ENCODE data around the gene MAZ.
"Not testable (repeated sequence)": the region's sequence is repeated elsewhere in the genome, so short reads cannot be mapped to it uniquely, and the experiment has no call there.

Gene MAZ

DNA sequence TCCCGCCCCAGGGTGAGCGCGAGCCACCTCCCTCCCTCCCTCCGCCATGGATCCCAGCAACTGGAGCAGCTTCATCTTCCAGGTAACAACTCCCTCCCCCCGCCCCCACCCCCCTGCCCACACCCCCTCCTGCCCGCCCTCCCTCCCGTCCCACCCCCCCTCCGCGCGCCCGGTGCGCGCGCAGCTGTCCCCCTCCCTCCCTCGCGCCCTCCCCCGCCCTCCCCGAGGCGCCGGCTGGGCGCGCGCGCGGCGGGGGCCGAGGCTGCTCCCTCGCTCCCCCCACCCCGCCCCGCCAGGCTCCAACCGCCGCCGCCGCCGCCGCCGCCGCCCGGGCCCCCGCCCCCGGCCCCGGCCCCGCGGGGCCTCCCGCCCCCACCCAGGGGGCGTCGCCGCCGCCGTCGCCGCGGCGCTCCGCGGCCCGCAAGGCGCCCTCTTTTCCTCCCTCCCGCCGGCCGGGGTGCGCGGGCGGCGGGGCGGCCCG is at the start of gene MAZ:
MAZ (plus strand) TSS at position 431 of the 481 bp plus-strand sequence. CDS start 173 bp downstream, outside the sequence.
- DNase-seq (ENCODE audit: low read depth in 2 of 2) = no peak

DNA sequence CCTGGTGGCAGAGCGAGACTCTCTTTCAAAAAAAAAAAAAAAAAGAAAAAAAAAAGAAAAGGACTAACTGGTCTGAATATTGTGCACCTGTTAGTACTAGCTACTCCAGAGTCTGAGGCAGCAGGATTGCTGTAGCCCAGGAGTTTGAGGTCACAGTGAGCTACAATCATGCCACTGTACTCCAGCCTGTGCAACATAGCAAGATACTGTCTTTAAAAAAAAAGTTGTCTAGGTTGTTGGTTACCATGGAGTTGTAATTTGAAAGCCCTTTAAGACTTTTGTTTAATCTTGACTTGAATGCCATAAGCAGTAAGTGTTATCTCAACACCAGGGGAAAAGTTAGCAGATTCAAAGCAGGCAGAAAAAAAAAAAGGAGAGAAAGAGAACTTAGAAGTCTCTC is 49.7 kb upstream of the MAZ start:
- no peak for DNase-seq (ENCODE audit: low read depth in 2 of 2)

DNA sequence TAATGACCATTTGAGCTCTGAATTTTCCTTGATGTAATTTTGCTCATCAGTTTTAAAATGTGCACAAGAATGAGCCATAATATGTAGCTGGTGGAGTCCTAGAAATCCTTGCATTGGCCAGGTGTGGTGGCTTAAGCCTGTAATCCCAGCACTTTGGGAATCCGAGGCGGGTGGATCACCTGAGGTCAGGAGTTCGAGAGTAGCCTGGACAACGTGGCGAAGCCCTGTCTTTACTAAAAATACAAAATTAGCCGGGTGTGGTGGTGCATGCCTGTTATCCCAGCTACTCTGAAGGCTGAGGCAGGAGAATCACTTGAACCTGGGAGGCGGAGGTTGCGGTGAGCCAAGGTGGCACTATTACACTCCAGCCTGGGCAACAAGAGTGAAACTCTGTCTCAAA is 49.2 kb upstream of the MAZ start:
- not testable (repeated sequence) for DNase-seq (ENCODE audit: low read depth in 2 of 2)

DNA sequence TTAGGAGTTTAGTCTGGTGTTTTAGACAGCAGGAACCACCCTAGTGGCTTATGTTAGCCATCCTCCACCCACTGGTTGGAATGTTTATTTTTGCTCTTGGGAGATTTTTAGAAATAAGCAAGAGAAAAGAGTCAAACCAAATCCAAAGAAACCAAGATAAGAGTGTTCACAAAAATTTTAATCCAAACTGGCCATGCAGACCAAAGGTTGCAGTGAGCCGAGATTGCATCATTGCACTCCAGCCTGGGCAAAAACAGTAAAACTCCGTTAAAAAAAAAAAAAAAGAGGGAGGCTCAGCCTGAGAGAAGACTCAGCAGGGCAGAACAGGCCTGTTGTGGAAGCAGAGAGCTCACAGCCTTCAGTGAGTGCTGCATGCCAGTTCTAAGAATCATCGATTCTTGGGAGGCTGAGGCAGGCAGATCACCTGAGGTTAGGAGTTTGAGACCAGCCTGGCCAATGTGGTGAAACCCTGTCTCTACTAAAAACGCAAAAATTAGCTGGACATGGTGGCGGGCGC is 48.3 kb upstream of the MAZ start:
- no peak for DNase-seq (ENCODE audit: low read depth in 2 of 2)

DNA sequence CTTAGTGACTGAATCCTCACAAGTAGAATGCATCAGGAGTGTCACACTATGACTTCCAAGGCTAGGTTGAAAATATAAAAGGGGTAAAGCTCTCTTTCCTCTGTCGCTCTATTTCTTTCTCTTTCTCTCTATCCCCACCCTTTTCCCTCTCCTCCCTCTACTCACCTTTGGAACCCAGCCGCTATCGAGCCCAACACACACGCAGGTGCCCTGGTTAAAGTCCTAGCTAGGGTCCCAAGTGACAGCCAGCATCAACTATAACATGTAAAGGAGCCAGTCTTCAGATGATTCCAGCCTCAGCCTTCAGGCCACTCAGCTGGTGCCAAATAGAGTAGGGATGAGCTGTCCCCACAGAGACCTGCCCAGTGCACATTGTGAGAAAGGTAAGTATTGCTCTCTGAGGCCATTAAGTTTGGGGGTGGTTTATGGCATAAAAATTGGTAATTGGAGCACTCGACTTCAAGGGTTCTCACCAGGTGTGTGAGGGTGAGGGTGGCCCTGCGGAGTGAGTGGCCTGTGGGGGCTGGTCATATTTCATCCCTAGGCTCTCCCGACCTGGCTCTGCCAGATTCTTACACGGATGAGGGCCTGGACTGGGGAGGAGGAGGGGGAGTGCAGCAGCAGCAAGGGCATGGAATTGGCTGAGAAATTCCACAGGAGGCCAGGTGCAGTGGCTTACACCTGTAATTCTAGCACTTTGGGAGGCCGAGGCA is 45.6 kb upstream of the MAZ start:
- no peak for DNase-seq (ENCODE audit: low read depth in 2 of 2)

DNA sequence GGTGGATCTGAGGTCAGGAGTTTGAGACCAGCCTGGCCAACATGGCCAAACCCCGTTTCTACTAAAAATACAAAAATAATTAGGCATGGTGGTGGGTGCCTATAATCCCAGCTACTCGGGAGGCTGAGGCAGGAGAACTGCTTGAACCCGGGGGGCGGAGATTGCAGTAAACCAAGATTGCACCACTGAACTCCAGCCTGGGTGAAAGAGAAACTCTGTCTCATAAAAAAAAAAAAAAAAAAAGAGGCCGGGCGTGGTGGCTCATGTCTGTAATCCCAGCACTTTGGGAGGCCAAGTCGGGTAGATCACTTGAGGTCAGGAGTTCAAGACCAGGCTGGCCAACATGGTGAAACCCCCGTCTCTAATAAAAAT is 45.1 kb upstream of the MAZ start:
- not testable (repeated sequence) for DNase-seq (ENCODE audit: low read depth in 2 of 2)

GRCh38 chr16:29761882-29762281 is 44.4 kb upstream of the MAZ start:
- no peak for DNase-seq (ENCODE audit: low read depth in 2 of 2)

DNA sequence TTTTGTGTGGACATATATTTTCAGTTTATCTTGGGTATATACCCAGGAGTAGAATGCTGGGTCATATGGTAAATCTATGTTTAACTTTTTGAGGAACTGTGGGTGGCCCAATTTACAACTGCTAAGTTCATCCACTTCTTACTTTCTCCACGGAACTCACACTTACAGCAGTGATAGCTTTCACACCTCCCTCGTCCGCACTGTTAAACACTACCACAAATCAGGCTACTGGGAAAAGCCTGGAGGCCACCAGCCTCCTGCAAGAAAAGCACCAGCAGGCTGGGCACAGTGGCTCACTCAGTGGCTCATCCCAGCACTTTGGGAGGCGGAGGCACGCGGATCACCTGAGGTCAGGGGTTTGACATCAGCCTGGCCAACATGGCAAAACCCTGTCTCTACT is 43.0 kb upstream of the MAZ start:
- no peak for DNase-seq (ENCODE audit: low read depth in 2 of 2)

- no peak for DNase-seq (ENCODE audit: low read depth in 2 of 2)
These were observed 40.9 kb upstream of the MAZ start for GRCh38 chr16:29765167-29766032.

- no peak for DNase-seq (ENCODE audit: low read depth in 2 of 2)
These were observed 39.8 kb upstream of the MAZ start for GRCh38 chr16:29766571-29766970.

GRCh38 chr16:29767062-29767461 is 39.3 kb upstream of the MAZ start:
- DNase-seq (ENCODE audit: low read depth in 2 of 2) = no peak

- no peak for DNase-seq (ENCODE audit: low read depth in 2 of 2)
These were observed 36.8 kb upstream of the MAZ start for GRCh38 chr16:29769507-29769906.

DNA sequence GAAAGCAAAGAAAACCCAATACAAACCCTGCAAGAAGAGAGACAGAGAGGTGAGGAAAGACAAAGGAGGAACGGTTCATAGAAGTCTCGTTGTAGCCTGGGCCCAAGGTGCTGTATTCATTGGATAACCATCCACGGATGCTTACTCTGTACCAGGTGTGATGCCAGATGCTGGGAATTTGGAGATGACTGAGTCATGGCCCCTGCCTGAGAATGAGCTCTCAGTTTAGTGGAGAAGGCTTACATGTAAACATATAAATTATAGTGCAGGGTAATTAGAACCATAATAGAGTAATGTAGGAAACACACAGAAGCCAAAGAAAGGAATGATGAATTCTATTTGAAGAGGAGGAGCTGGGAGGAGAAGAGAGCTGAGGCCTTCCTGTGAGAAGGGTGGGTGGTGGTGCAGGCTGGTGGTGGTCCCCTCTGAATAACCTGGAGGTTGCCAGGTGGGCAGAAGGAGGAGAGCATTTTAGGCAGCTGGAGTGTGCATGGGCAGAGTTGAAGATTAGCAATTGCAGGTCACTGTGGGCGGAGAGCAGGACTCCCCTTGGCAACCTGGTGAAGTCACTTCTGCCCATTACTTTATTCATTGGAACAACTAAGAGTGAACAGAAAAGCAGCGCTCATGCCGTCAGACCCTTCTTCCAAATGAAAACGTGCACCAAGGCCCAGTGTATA is 35.9 kb upstream of the MAZ start:
- DNase-seq (ENCODE audit: low read depth in 2 of 2) = no peak

DNA sequence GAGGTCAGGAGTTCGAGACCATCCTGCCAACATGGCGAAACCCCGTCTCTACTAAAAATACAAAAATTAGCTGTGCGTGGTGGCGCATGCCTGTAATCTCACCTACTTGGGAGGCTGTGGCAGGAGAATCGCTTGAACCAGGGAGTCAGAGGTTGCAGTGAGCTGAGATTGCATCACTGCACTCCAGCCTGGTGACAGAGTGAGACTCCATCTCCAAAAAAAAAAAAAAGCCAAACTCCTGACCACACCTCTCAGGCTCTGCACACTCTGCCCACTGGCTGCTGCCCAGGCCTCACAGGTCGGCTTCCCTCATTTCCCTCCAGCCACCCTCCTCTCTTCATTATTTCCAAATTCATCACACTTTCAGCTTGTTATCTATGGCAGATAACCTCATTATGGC is 34.0 kb upstream of the MAZ start:
- not testable (repeated sequence) for DNase-seq (ENCODE audit: low read depth in 2 of 2)

GRCh38 chr16:29774730-29775129 is 31.6 kb upstream of the MAZ start:
- DNase-seq (ENCODE audit: low read depth in 2 of 2) = no peak

GRCh38 chr16:29775742-29776408 is 30.5 kb upstream of the MAZ start:
- no peak for DNase-seq (ENCODE audit: low read depth in 2 of 2)

DNA sequence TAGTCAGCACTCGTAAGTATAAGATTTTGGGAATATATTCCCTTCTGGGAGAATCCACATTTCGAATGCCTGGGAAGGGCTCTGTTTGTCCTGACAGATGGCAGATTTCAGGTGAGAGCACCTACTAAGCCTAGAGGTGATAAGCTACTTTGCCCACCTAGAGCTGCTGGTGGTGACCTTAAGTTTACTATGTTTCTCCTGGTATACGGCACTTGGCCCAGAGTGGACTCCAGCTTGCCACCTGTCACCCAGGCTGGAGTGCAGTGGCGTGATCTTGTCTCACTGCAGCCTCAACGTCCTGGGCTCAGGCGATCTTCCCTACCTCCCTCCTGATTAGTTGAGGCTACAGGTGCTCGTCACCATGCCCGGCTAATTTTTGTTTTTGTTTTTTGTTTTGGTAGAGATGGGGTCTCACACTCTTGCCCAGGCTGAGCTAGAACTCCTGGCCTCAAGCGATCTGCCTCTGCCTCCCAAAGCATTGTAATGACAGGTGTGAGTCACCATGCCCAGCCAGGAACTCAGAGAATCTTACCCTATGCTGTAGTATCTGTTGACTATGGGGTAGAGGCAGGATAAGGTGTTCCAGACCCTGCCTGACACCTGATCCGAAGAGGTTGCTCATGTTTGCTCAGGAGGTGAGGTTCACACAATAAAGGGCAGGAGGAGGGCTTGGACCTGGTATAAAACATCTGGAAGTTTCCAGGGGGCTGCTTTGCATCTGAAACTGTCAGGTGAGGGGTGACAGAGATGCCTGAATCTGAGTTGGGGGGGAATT is 28.6 kb upstream of the MAZ start, which contains the start of gene ZG16:
ZG16 (plus strand) TSS at position 681 of the 775 bp plus-strand sequence. CDS start 1,011 bp downstream, outside the sequence.
- no peak for DNase-seq (ENCODE audit: low read depth in 2 of 2)

GRCh38 chr16:29779474-29779873 is 26.9 kb upstream of the MAZ start:
- DNase-seq (ENCODE audit: low read depth in 2 of 2) = no peak

GRCh38 chr16:29783094-29783953 is 23.0 kb upstream of the MAZ start:
- DNase-seq (ENCODE audit: low read depth in 2 of 2) = not testable (repeated sequence)

GRCh38 chr16:29784157-29784556 is 22.2 kb upstream of the MAZ start:
- no peak for DNase-seq (ENCODE audit: low read depth in 2 of 2)
